OCI-LY7 (cell line): Measurements from ENCODE around the gene SEPSECS. TPM values are rescaled to one million over a fixed set of nuclear protein-coding genes. Genes with fewer than 3 reads are reported as not detected.

ENCODE experiments used
- BruUV-seq: library from RNA; stranded (reverse); fragments of 400-500 nt; replicated peaks from 2 replicates; lab custom pipeline; 2021; lab: Mats Ljungman, UMichigan
- CTCF ChIA-PET: fragments of 300-600 bp; sonication (Branson Sonifier 250); formaldehyde crosslinking; loops from one replicate; lab custom pipeline; 2022; ENCODE audit warnings: antibody characterized with exemption; ENCODE audit not compliant: unreplicated experiment; lab: Charles Lee
- POLR2A ChIA-PET: fragments of 300-600 bp; sonication (Branson Sonifier 250); formaldehyde crosslinking; loops from one replicate; lab custom pipeline; 2022; ENCODE audit warnings: antibody characterized with exemption; lab: Charles Lee
- DNase-seq: peaks from one replicate; pipeline ENCODE4 v3.0.0-alpha.2; 2015; ENCODE audit warnings: low spot score
- H2AFZ ChIP-seq: fragments of 200-600 bp; sonication (generic), shearing (Covaris generic); 2 replicates; pipeline ENCODE4 v1.6.1; 2014; ENCODE audit warnings: mild to moderate bottlenecking, antibody characterized with exemption, low read length, moderate library complexity
- H3K27ac ChIP-seq: fragments of 200-600 bp; sonication (generic); 2 replicates; pipeline ENCODE4 v1.5.1; 2014; ENCODE audit warnings: mixed run types, low read depth, mild to moderate bottlenecking, moderate library complexity, low read length, inconsistent platforms; ENCODE audit not compliant: poor library complexity, severe bottlenecking
- H3K36me3 ChIP-seq: fragments of 200-600 bp; sonication (generic); 2 replicates; pipeline ENCODE4 v1.6.1; 2014; ENCODE audit warnings: mild to moderate bottlenecking, antibody characterized with exemption, low read length, moderate library complexity, mixed read lengths; ENCODE audit not compliant: insufficient read depth
- H3K4me1 ChIP-seq: fragments of 200-600 bp; sonication (generic); 2 replicates; pipeline ENCODE4 v1.5.1; 2014; ENCODE audit warnings: mild to moderate bottlenecking, low read length; ENCODE audit not compliant: insufficient read depth, poor library complexity, severe bottlenecking
- H3K4me2 ChIP-seq: fragments of 200-600 bp; sonication (generic); 2 replicates; pipeline ENCODE4 v1.6.1; 2014; ENCODE audit warnings: mild to moderate bottlenecking, low read length
- H3K4me3 ChIP-seq: fragments of 200-600 bp; sonication (generic); 2 replicates; pipeline ENCODE4 v1.5.1; 2014; ENCODE audit warnings: mild to moderate bottlenecking, low read depth, low read length; ENCODE audit not compliant: poor library complexity, severe bottlenecking
- H3K79me2 ChIP-seq: fragments of 200-600 bp; sonication (generic); 2 replicates; pipeline ENCODE4 v1.6.1; 2016; ENCODE audit warnings: low read depth, mild to moderate bottlenecking, low read length, moderate library complexity, mixed read lengths; ENCODE audit not compliant: insufficient read depth
- H3K9me2 ChIP-seq: fragments of 200-600 bp; sonication (generic); 2 replicates; pipeline ENCODE4 v1.6.1; 2016; ENCODE audit warnings: mild to moderate bottlenecking, low read length, mixed read lengths; ENCODE audit not compliant: insufficient read depth
- H3K9me3 ChIP-seq: fragments of 200-600 bp; sonication (generic); 2 replicates; pipeline ENCODE4 v1.6.1; 2014; ENCODE audit warnings: mild to moderate bottlenecking, mixed run types, low read length, mixed read lengths
- H4K20me1 ChIP-seq: fragments of 200-600 bp; sonication (generic); 2 replicates; pipeline ENCODE4 v1.6.1; 2014; ENCODE audit warnings: mild to moderate bottlenecking, antibody characterized with exemption, low read length, moderate library complexity, mixed read lengths; ENCODE audit not compliant: insufficient read depth
- EZH2phosphoT487 ChIP-seq: fragments of 200-600 bp; sonication (generic); IDR thresholded peaks from 2 replicates; pipeline ENCODE4 v1.6.1; 2018; ENCODE audit warnings: low read depth, borderline replicate concordance, mild to moderate bottlenecking, mixed run types, antibody characterized with exemption, low read length, moderate library complexity, mixed read lengths
- intact Hi-C: fragments of 100-400 bp; cut with micrococcal nuclease; formaldehyde crosslinking; loops from one replicate; pipeline ENCODE4 v1.10.0; 2022; ENCODE audit not compliant: unreplicated experiment
- total RNA-seq, 2 experiments: library from RNA; depleted of rRNA in 1 of 2; stranded (reverse); fragments of >200 nt in 1 of 2; shearing (Covaris generic) in 1 of 2; gene quantifications; 2 replicates each; pipeline ENCODE4 v1.2.3, GENCODE V29; 2014 to 2022
- TF ChIP-seq, protein P1 (sequence below): fragments of 200-600 bp; sonication (generic); conservative IDR thresholded peaks from 2 replicates; pipeline ENCODE4 v1.5.1; 2014; ENCODE audit warnings: mild to moderate bottlenecking, antibody characterized with exemption, low read length, moderate library complexity, mixed read lengths

SEPSECS gene
- total RNA-seq, 2 experiments from 2014 or later, result 5.0 to 13.0 TPM

- intact Hi-C loops, result no loop called here
- H3K27ac ChIP-seq, result no peak overlapping the region
- CTCF ChIA-PET, result interaction anchor here (0.9 kb wide), 1 partner anchor 10 kb away, joined by 4 read pairs; no protein-coding TSS in a partner anchor
- no peak overlapping the region for H3K4me3 ChIP-seq
- H3K36me3 ChIP-seq, result no peaks in the 10 kb centered on the region
- no TSS peak for BruUV-seq
- no peaks in the 10 kb centered on the region for H4K20me1 ChIP-seq
- H3K4me2 ChIP-seq, result no peak overlapping the region
- DNase-seq, result no peak
- H3K4me1 ChIP-seq, result no peaks in the 10 kb centered on the region
- H3K9me2 ChIP-seq, result no peaks in the 10 kb centered on the region
- H2AFZ ChIP-seq, result no peak overlapping the region
- H3K79me2 ChIP-seq, result no peaks in the 10 kb centered on the region
- POLR2A ChIA-PET, result interaction anchor here (0.5 to 0.6 kb wide), 3 partner anchors 8 to 62 kb away, joined by 3 to 4 read pairs (median 3); no protein-coding TSS in a partner anchor
- TF ChIP-seq, protein P1, sequence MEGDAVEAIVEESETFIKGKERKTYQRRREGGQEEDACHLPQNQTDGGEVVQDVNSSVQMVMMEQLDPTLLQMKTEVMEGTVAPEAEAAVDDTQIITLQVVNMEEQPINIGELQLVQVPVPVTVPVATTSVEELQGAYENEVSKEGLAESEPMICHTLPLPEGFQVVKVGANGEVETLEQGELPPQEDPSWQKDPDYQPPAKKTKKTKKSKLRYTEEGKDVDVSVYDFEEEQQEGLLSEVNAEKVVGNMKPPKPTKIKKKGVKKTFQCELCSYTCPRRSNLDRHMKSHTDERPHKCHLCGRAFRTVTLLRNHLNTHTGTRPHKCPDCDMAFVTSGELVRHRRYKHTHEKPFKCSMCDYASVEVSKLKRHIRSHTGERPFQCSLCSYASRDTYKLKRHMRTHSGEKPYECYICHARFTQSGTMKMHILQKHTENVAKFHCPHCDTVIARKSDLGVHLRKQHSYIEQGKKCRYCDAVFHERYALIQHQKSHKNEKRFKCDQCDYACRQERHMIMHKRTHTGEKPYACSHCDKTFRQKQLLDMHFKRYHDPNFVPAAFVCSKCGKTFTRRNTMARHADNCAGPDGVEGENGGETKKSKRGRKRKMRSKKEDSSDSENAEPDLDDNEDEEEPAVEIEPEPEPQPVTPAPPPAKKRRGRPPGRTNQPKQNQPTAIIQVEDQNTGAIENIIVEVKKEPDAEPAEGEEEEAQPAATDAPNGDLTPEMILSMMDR, result no peak
- no peak for TF ChIP-seq EZH2phosphoT487
- H3K9me3 ChIP-seq, result no peaks in the 10 kb centered on the region
These were observed 13.0 kb upstream of the SEPSECS start for GRCh38 chr4:25172961-25173915.

GRCh38 chr4:25171201-25171865 lies 11.1 kb upstream of the SEPSECS start:
- no TSS peak for BruUV-seq
- no peaks in the 10 kb centered on the region for H3K9me2 ChIP-seq
- no peaks in the 10 kb centered on the region for H3K79me2 ChIP-seq
- H3K4me3 ChIP-seq, result no peak overlapping the region
- H2AFZ ChIP-seq, result no peak overlapping the region
- no peak overlapping the region for H3K4me2 ChIP-seq
- H3K9me3 ChIP-seq, result no peaks in the 10 kb centered on the region
- DNase-seq, result no peak
- peaks cover 12% of the 10 kb centered on the region; the same call in 1 of the 2 replicates for H3K36me3 ChIP-seq
- TF ChIP-seq, protein P1, result no peak
- no peak for TF ChIP-seq EZH2phosphoT487
- intact Hi-C loops, result no loop called here
- no peaks in the 10 kb centered on the region for H3K4me1 ChIP-seq
- POLR2A ChIA-PET, result no interaction called here
- CTCF ChIA-PET, result no interaction called here
- H4K20me1 ChIP-seq, result no peaks in the 10 kb centered on the region
- H3K27ac ChIP-seq, result no peak overlapping the region
